Parathyroid adenoma (tissue), 2 donors: ENCODE results near the gene HSPA12A.
"Not testable (repeated sequence)": the region's sequence is repeated elsewhere in the genome, so short reads cannot be mapped to it uniquely, and the experiment has no call there.

ENCODE experiments used
- H2AFZ ChIP-seq: fragments of 300-600 bp; sonication (generic); one replicate; pipeline ENCODE4 v1.7.0; 2017; ENCODE audit warnings: antibody characterized with exemption, mild to moderate bottlenecking
- H3K27ac ChIP-seq: fragments of 300-600 bp; sonication (generic); one replicate; pipeline ENCODE4 v1.7.0; 2017
- H3K27me3 ChIP-seq: fragments of 300-600 bp; sonication (generic); one replicate; pipeline ENCODE4 v1.7.0; 2017; ENCODE audit warnings: low read length; ENCODE audit not compliant: control insufficient read depth, insufficient read depth
- H3K36me3 ChIP-seq: fragments of 300-600 bp; sonication (generic); one replicate; pipeline ENCODE4 v1.7.0; 2017; ENCODE audit warnings: low read length; ENCODE audit not compliant: control insufficient read depth, insufficient read depth
- H3K4me1 ChIP-seq: fragments of 300-600 bp; sonication (generic); one replicate; pipeline ENCODE4 v1.7.0; 2017; ENCODE audit warnings: control low read depth
- H3K4me2 ChIP-seq: fragments of 300-600 bp; sonication (generic); one replicate; pipeline ENCODE4 v1.7.0; 2017; ENCODE audit warnings: low read length
- H3K4me3 ChIP-seq: fragments of 300-600 bp; sonication (generic); one replicate; pipeline ENCODE4 v1.7.0; 2017; ENCODE audit warnings: low read depth, low read length
- H3K79me2 ChIP-seq: fragments of 300-600 bp; sonication (generic); one replicate; pipeline ENCODE4 v1.7.0; 2017; ENCODE audit warnings: control low read depth
- H3K9ac ChIP-seq: fragments of 300-600 bp; sonication (generic); one replicate; pipeline ENCODE4 v1.7.0; 2017; ENCODE audit warnings: mild to moderate bottlenecking
- H3K9me3 ChIP-seq: fragments of 300-600 bp; sonication (generic); one replicate; pipeline ENCODE4 v1.7.0; 2017; ENCODE audit warnings: low read length; ENCODE audit not compliant: control insufficient read depth
- TF ChIP-seq, protein P1 (sequence below): fragments of 300-600 bp; sonication (generic); IDR thresholded peaks from one replicate; pipeline ENCODE4 v1.7.0; 2017; ENCODE audit warnings: antibody characterized with exemption, mild to moderate bottlenecking
- donor health status: primary hyperparathyroidism.

Gene HSPA12A

DNA sequence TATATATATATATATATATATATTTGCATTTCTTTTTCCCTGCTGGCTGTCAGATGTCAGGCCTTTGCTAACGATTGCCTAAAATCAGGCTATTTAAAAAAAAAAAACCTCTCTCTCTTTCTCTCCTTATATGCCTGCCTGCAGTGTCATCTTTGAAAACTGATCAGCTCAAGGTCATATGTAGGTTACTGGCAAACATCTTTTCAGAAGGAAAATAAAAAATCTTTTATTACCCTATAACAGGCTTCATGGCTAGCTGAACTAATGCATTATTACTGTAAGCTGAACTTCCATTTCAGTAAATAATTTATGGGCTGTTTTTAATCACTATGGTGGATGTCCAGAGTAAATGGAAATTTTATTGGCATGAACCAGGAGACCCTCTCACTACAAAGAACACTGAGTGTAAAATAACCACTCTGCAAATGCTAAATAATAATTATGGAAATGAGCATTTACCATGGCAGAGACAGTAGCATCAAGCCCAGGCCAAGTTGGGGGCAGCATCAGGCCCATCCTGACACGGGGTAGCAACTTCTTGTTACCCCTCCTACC lies 29.3 kb downstream of the HSPA12A start:
- H3K4me1 ChIP-seq: no peaks in the 10 kb centered on the region
- H3K4me2 ChIP-seq: no peak overlapping the region
- no peaks in the 10 kb centered on the region for H3K9me3 ChIP-seq
- TF ChIP-seq, protein P1, sequence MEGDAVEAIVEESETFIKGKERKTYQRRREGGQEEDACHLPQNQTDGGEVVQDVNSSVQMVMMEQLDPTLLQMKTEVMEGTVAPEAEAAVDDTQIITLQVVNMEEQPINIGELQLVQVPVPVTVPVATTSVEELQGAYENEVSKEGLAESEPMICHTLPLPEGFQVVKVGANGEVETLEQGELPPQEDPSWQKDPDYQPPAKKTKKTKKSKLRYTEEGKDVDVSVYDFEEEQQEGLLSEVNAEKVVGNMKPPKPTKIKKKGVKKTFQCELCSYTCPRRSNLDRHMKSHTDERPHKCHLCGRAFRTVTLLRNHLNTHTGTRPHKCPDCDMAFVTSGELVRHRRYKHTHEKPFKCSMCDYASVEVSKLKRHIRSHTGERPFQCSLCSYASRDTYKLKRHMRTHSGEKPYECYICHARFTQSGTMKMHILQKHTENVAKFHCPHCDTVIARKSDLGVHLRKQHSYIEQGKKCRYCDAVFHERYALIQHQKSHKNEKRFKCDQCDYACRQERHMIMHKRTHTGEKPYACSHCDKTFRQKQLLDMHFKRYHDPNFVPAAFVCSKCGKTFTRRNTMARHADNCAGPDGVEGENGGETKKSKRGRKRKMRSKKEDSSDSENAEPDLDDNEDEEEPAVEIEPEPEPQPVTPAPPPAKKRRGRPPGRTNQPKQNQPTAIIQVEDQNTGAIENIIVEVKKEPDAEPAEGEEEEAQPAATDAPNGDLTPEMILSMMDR: no peak
- no peak overlapping the region for H3K9ac ChIP-seq
- no peak overlapping the region for H3K27ac ChIP-seq
- H3K4me3 ChIP-seq: no peak overlapping the region
- H2AFZ ChIP-seq: no peak overlapping the region
- no peaks in the 10 kb centered on the region for H3K79me2 ChIP-seq
- H3K27me3 ChIP-seq: no peaks in the 10 kb centered on the region
- no peaks in the 10 kb centered on the region for H3K36me3 ChIP-seq

- Histone ChIP-seq H3K4me3 (no peak overlapping the region), H2AFZ (no peak overlapping the region), H3K27me3 (no peaks in the 10 kb centered on the region), H3K9ac (no peak overlapping the region), H3K4me2 (no peak overlapping the region), H3K36me3 (no peaks in the 10 kb centered on the region), H3K9me3 (no peaks in the 10 kb centered on the region), H3K79me2 (no peaks in the 10 kb centered on the region), H3K4me1 (no peaks in the 10 kb centered on the region), H3K27ac (no peak overlapping the region)
- TF ChIP-seq, protein P1: no peak
These were observed 29.8 kb downstream of the HSPA12A start for GRCh38 chr10:116712519-116712918.

DNA sequence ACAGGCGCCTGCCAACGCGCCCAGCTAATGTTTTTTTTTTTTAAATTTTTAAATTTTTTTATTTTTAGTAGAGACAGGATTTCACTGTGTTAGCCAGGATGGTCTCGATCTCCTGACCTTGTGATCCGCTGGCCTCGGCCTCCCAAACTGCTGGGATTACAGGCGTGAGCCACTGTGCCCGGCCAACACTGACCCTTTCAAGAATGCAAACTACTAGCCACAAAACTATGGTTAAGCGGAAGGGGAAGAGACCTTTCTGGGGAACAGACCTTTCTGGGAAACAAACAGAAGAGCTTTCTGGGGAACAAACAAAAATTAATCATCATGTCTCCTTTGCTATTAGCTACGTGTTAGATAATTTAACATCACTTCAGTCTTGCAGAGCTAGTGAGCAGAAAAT lies 30.6 kb downstream of the HSPA12A start:
- not testable (repeated sequence) for H2AFZ ChIP-seq, H3K4me1 ChIP-seq, H3K9ac ChIP-seq, H3K27ac ChIP-seq, H3K4me2 ChIP-seq, H3K79me2 ChIP-seq, H3K36me3 ChIP-seq, H3K4me3 ChIP-seq, H3K9me3 ChIP-seq, H3K27me3 ChIP-seq

GRCh38 chr10:116710076-116710475 lies 32.3 kb downstream of the HSPA12A start:
- Histone ChIP-seq H3K27me3 (no peaks in the 10 kb centered on the region), H3K27ac (no peak overlapping the region), H3K4me1 (no peaks in the 10 kb centered on the region), H3K36me3 (no peaks in the 10 kb centered on the region), H3K79me2 (no peaks in the 10 kb centered on the region), H2AFZ (no peak overlapping the region), H3K9me3 (no peaks in the 10 kb centered on the region), H3K4me2 (no peak overlapping the region), H3K4me3 (no peak overlapping the region), H3K9ac (no peak overlapping the region)
- TF ChIP-seq, protein P1: no peak

GRCh38 chr10:116708877-116709276 lies 33.5 kb downstream of the HSPA12A start:
- Histone ChIP-seq H3K27ac (no peak overlapping the region), H3K9me3 (no peaks in the 10 kb centered on the region), H3K4me3 (no peak overlapping the region), H3K9ac (no peak overlapping the region), H3K36me3 (no peaks in the 10 kb centered on the region), H3K4me2 (no peak overlapping the region), H3K79me2 (no peaks in the 10 kb centered on the region), H3K27me3 (no peaks in the 10 kb centered on the region), H2AFZ (no peak overlapping the region), H3K4me1 (no peaks in the 10 kb centered on the region)
- TF ChIP-seq, protein P1: no peak
